D721Med (cell line): ENCODE results near the gene RAD23B.

Experiments used
- DNase-seq: peaks from one replicate; pipeline ENCODE4 v3.0.0; 2011; ENCODE audit warnings: low spot score; ENCODE audit not compliant: insufficient read length
- FAIRE-seq: peaks from 2 replicates; lab custom pipeline; 2011; peaks lifted over from hg19 to GRCh38; lab: Jason Lieb, UNC
- TF ChIP-seq, protein P1 (sequence below): IDR thresholded peaks from 2 replicates; pipeline ENCODE4 v1.5.1; 2012; ENCODE audit warnings: mild to moderate bottlenecking, control low read depth; ENCODE audit not compliant: insufficient read depth; ENCODE audit errors: missing control alignments

RAD23B gene

GRCh38 chr9:107312376-107313050 lies 29.4 kb downstream of the RAD23B start:
- no peak for FAIRE-seq
- no peak for DNase-seq
- TF ChIP-seq, protein P1, sequence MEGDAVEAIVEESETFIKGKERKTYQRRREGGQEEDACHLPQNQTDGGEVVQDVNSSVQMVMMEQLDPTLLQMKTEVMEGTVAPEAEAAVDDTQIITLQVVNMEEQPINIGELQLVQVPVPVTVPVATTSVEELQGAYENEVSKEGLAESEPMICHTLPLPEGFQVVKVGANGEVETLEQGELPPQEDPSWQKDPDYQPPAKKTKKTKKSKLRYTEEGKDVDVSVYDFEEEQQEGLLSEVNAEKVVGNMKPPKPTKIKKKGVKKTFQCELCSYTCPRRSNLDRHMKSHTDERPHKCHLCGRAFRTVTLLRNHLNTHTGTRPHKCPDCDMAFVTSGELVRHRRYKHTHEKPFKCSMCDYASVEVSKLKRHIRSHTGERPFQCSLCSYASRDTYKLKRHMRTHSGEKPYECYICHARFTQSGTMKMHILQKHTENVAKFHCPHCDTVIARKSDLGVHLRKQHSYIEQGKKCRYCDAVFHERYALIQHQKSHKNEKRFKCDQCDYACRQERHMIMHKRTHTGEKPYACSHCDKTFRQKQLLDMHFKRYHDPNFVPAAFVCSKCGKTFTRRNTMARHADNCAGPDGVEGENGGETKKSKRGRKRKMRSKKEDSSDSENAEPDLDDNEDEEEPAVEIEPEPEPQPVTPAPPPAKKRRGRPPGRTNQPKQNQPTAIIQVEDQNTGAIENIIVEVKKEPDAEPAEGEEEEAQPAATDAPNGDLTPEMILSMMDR, result no peak

DNA sequence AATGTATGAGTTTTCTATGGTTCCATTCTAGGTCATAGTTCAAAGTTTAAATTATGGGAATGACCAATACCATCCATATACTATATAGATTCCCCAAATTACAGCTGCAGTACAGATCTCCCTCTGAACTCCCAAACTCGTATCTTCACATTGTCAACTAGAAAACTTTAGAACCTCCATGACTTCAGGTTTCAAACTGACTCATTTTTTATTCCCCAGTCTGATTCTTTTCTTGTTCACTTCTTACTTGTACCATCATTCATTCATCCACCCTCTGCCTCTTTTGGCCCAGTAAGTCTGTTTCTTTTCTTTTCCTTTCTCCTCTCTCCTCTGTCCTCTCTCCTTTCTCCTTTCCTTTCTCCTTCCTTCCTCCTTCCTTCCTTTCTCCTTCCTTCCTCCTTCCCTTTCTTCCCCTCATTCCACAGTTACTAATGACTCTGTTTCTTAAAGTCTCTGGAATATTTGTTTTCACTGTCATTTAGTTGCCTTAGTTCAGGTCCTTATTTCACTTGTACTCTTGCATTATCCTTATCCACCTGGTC lies 30.5 kb downstream of the RAD23B start:
- TF ChIP-seq, protein P1, result no peak
- DNase-seq (no peak), FAIRE-seq (no peak)

DNA sequence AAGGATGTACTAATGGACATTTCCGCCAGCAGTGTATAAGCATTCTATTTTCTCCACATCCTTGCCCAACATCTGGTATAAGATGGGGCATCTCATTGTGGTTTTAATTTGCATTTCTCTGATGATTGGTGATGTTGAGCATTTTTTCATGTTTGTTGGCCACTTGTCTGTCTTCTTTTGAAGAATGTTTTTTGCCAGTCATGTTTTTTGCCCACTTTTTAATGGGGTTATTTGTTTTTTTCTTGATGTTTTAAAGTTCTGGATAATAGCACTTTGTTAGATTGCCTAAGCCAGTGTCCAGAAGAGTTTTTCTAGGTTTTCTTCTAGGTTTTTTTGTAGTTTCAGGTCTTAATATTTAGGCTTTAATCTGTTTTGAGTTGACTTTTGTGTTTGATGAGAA lies 31.7 kb downstream of the RAD23B start:
- DNase-seq (no peak), FAIRE-seq (no peak)
- TF ChIP-seq, protein P1, result no peak

DNA sequence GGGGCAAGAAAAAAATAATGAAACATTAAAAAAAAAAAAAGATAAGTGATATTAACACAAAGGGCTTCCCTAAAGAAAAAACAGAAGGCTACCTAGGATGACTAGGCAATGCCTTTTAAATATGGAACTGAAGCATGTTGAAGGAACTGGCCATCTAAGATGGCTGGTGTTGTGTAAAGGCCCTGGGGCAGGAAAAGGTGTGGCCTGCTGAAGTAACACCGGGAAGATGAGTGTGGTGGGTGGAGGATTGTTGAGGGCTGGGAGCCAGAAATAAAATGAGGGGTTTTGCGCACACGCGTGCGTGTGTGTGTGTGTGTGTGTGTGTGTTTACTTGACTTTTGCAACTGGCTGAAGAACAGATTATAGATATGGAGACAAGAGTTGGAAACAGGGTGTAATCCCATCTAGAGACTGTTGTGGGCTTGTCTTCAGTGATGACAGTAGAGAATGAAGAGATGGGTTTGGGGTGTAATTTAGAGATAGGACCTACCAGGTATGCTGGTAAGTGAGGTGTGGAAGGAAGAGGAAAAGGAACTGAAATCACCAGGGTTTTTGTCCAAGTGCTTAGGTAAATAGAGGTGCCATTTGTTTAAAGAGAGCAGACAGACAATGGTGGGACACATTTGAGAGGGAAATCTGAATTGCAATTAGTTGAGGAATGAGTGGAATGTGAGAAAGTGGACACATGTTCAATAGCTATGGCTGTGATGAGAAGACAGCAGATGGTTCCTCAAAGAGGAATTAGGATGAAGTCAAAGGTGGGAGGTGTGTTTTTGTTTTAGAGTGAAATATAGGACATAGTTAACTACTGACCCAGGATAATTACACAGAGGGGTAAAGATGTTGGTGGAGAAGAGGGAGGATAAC lies 33.9 kb downstream of the RAD23B start:
- FAIRE-seq (no peak), DNase-seq (no peak)

GRCh38 chr9:107322643-107323042 lies 39.6 kb downstream of the RAD23B start:
- no peak for FAIRE-seq
- TF ChIP-seq, protein P1, result no peak

More for the DNA sequence above, 33.9 kb downstream of the RAD23B start:
- TF ChIP-seq, protein P1, result no peak

GRCh38 chr9:107323836-107324585 lies 40.9 kb downstream of the RAD23B start:
- FAIRE-seq, result no peak
- TF ChIP-seq, protein P1, result no peak
- no peak for DNase-seq

More at GRCh38 chr9:107322643-107323042, 39.6 kb downstream of the RAD23B start:
- no peak for DNase-seq
